Measurements from ENCODE around the gene CUL9. TPM values are rescaled to one million over a fixed set of nuclear protein-coding genes. Genes with fewer than 3 reads are reported as not detected.
A peak's percentile ranks its signal among the peaks of the same experiment; 100 is the strongest.

The CUL9 gene
- total RNA-seq, 1 donor from 2014 or later: 14.1 TPM

DNA sequence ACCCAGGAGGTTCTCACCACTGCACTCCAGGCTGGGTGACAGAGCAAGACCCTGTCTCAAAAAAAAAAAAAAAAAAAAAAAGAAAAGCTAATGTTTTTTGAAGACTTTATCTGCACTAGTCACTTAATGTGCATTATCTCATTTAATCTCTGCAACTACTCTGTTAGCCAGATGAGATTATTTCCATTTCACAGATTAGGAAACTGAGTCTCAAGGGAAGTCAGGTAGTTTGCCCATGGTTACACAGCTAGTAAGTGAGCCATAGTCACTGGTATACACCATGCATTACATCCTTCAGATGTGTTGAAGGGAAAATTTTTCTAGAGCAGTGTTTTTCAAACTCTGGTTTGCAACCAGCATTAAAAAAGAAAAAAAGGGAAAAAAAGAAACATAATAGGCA, 18.1 kb upstream of the CUL9 start:
- H3K36me3 Mint-ChIP-seq: peaks cover 2% of the 10 kb centered on the region
- Histone ChIP-seq H3K4me2 (no peak overlapping the region), H3K27me3 (no peaks in the 10 kb centered on the region), H3K36me3 (no peaks in the 10 kb centered on the region), H3K4me3 (no peak overlapping the region), H3K9me3 (ENCODE audit: low read depth) (no peaks in the 10 kb centered on the region), H3K79me2 (ENCODE audit: low read depth) (no peaks in the 10 kb centered on the region), H3K9ac (no peak overlapping the region), H2AFZ (replicated peaks) (no peak overlapping the region), H3F3A (ENCODE audit: low read depth) (peaks cover 14% of the 10 kb centered on the region), H4K20me1 (ENCODE audit: low read depth) (no peaks in the 10 kb centered on the region), H3K4me1 (no peaks in the 10 kb centered on the region), H3K27ac (no peak overlapping the region)
- no peaks in the 10 kb centered on the region for H3K9me3 Mint-ChIP-seq
- no peak overlapping the region for H3K27ac Mint-ChIP-seq
- DNase-seq (ENCODE audit: low spot score): no peak
- H3K27me3 Mint-ChIP-seq (ENCODE audit: insufficient read depth, low read depth): peaks cover 2% of the 10 kb centered on the region
- H3K4me1 Mint-ChIP-seq: peaks cover 6% of the 10 kb centered on the region
- TF ChIP-seq EZH2phosphoT487 (IDR thresholded peaks at IDR 0.05) (no peak), EZH2 (IDR thresholded peaks at IDR 0.05) (no peak)
- TF ChIP-seq, protein P1, sequence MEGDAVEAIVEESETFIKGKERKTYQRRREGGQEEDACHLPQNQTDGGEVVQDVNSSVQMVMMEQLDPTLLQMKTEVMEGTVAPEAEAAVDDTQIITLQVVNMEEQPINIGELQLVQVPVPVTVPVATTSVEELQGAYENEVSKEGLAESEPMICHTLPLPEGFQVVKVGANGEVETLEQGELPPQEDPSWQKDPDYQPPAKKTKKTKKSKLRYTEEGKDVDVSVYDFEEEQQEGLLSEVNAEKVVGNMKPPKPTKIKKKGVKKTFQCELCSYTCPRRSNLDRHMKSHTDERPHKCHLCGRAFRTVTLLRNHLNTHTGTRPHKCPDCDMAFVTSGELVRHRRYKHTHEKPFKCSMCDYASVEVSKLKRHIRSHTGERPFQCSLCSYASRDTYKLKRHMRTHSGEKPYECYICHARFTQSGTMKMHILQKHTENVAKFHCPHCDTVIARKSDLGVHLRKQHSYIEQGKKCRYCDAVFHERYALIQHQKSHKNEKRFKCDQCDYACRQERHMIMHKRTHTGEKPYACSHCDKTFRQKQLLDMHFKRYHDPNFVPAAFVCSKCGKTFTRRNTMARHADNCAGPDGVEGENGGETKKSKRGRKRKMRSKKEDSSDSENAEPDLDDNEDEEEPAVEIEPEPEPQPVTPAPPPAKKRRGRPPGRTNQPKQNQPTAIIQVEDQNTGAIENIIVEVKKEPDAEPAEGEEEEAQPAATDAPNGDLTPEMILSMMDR (IDR thresholded peaks at IDR 0.05): no peak
- H3K4me3 Mint-ChIP-seq: no peak overlapping the region

DNA sequence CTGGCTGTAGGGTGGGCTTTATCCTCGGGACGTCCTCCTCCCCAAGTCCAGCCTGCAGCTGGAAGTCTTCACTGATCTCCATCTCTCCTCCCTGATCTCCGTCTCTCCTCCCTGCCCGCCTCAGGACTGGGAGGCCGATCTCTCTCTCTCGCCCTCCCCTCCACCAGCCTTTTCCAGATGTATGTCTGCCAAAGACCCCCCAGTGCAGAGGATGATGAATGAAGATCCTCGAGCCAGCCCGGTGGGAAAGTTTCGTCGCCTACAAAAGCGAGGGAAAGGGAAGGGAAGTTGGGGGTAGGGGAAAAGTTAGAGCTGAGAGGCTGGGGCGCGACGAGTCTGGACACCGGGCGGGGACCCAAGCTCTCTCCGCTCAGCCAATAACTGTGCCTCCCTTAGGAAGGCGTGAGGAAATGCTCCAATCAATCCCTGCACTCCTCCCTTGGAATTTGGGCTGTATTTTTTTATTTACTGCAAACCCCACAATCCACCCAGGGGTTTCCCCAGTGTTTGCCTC, 11.5 kb upstream of the CUL9 start:
- Histone ChIP-seq H3F3A (ENCODE audit: low read depth) (peaks cover 41% of the 10 kb centered on the region), H3K4me1 (peaks cover 16% of the 10 kb centered on the region), H3K4me2 (peak overlapping the region; percentile 87), H3K79me2 (ENCODE audit: low read depth) (peaks cover 33% of the 10 kb centered on the region), H3K9ac (peak overlapping the region; percentile 72), H3K27ac (peak overlapping the region; percentile 96), H3K9me3 (ENCODE audit: low read depth) (no peaks in the 10 kb centered on the region), H4K20me1 (ENCODE audit: low read depth) (peaks cover 32% of the 10 kb centered on the region), H3K27me3 (no peaks in the 10 kb centered on the region), H3K4me3 (peak overlapping the region; percentile 65), H3K36me3 (no peaks in the 10 kb centered on the region), H2AFZ (replicated peaks) (peak overlapping the region; percentile 66)
- H3K27me3 Mint-ChIP-seq (ENCODE audit: insufficient read depth, low read depth): peaks cover 3% of the 10 kb centered on the region
- peak overlapping the region; percentile 100 for H3K27ac Mint-ChIP-seq
- peak overlapping the region; percentile 92 for H3K4me3 Mint-ChIP-seq
- no peak for TF ChIP-seq EZH2 (IDR thresholded peaks at IDR 0.05)
- TF ChIP-seq EZH2phosphoT487 (IDR thresholded peaks at IDR 0.05): peak; percentile 23
- H3K9me3 Mint-ChIP-seq: no peaks in the 10 kb centered on the region
- H3K4me1 Mint-ChIP-seq: peaks cover 38% of the 10 kb centered on the region
- H3K36me3 Mint-ChIP-seq: peaks cover 6% of the 10 kb centered on the region
- peak; percentile 55 for DNase-seq (ENCODE audit: low spot score)

DNA sequence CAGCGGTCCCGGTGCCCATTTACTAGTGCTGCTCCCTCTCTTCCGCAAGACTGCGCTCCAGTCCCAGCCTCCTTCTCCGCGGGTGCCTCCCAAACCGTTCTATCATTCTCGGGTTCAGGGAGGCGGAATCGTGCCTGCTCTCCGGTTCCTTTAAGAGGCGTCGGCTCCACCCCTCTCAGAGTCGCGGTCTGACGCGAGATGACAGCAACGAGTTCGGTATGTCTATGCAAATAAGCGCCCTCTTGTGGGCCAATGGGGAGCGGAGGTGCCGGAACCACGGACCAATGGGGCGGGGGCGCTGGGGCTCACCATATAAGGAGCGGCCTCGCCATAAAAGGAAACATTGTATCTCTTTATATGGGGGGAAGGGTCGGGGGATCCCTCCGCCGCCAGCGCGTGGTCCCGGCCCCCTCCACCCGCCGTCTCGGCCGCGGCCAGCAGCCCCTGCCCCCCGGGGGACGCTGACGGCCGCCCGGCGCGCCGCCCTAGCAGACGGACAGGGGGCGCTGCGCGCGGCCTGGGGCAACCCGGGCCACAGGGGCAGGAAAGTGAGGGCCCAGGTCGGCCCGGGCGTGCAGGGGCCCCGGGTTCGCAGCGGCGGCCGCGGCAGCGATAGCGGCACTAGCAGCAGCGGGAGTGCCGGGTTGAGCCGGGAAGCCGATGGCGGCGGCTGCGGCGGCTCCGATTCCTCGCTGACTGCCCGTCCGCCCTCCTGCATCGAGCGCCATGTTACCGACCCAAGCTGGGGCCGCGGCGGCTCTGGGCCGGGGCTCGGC, 10.9 kb upstream of the CUL9 start, which contains the start of gene SRF:
TSS of gene SRF (plus strand) at position 339 of the 776 bp plus-strand sequence. CDS start at position 727, 388 bp downstream.
- Histone ChIP-seq H3K4me3 (peak within 1 kb of the TSS; percentile 97), H3K4me1 (peaks cover 16% of the 10 kb centered on the region), H3K27me3 (no peaks in the 10 kb centered on the region), H3K27ac (peak within 1 kb of the TSS; percentile 96), H3K4me2 (peak within 1 kb of the TSS; percentile 87), H2AFZ (replicated peaks) (peak within 1 kb of the TSS; percentile 66), H3K36me3 (no peaks in the 10 kb centered on the region), H3K79me2 (ENCODE audit: low read depth) (peaks cover 39% of the 10 kb centered on the region), H3K9ac (peak within 1 kb of the TSS; percentile 72), H3K9me3 (ENCODE audit: low read depth) (no peaks in the 10 kb centered on the region), H4K20me1 (ENCODE audit: low read depth) (peaks cover 38% of the 10 kb centered on the region), H3F3A (ENCODE audit: low read depth) (peaks cover 41% of the 10 kb centered on the region)
- peak within 1 kb of the TSS; percentile 95 for H3K4me3 Mint-ChIP-seq
- H3K27me3 Mint-ChIP-seq (ENCODE audit: insufficient read depth, low read depth): peaks cover 3% of the 10 kb centered on the region
- TF ChIP-seq, protein P1 (IDR thresholded peaks at IDR 0.05): peak; percentile 68
- TF ChIP-seq EZH2 (IDR thresholded peaks at IDR 0.05): no peak
- peak within 1 kb of the TSS; percentile 100 for H3K27ac Mint-ChIP-seq
- peaks cover 40% of the 10 kb centered on the region for H3K4me1 Mint-ChIP-seq
- peaks cover 8% of the 10 kb centered on the region for H3K36me3 Mint-ChIP-seq
- no peaks in the 10 kb centered on the region for H3K9me3 Mint-ChIP-seq
- peak; percentile 100 for DNase-seq (ENCODE audit: low spot score)

Measured in neural progenitor cell (in vitro differentiated cells).